NCI-H2107 treated with DMSO at 0.1 percent for 48 hours (cell line): ENCODE measurements around the gene BAZ1B.
"Not testable (repeated sequence)": the region's sequence is repeated elsewhere in the genome, so short reads cannot be mapped to it uniquely, and the experiment has no call there.

Source experiments
- DNase-seq: peaks from one replicate; lab custom pipeline; 2025; ENCODE audit not compliant: unreplicated experiment; lab: John Stamatoyannopoulos, UW

BAZ1B gene

DNA sequence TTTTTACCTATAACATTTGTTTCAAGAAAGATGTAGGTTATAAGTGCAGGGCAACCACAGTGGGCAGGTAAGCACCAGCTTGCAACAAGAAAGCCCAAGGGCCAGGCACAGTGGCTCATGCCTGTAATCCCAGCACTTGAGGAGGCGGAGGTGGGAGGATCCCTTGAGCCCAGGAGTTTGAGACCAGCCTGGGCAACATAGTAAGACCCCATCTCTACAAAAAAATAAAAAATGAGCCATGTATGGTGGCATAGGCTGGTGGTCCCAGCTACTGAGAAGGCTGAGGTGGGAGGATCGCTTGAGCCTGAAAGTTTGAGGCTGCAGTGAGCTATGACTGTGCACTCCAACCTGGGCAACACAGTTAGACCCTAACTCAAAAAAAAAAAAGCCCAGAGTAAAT lies 22.6 kb upstream of the BAZ1B start:
- DNase-seq: no peak

DNA sequence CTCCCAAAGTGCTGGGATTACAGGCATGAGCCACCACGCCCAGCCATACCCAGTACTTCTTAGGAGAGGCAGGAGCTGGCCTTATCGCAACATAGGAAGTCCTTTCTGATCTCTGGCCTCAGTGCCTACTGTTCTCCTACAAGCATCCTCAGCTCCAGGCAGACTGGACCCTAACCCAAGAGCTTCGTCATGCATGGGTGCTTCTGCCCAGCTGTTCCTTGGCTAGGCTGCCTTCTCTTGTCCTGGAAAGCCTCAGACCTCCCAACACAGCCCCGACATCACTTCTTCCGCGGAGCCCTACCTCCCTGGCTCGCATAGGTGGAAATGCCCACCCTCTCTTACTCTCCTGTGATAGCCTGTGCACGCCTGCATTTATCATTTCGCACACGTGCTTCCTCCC lies 19.6 kb upstream of the BAZ1B start:
- DNase-seq: no peak

DNA sequence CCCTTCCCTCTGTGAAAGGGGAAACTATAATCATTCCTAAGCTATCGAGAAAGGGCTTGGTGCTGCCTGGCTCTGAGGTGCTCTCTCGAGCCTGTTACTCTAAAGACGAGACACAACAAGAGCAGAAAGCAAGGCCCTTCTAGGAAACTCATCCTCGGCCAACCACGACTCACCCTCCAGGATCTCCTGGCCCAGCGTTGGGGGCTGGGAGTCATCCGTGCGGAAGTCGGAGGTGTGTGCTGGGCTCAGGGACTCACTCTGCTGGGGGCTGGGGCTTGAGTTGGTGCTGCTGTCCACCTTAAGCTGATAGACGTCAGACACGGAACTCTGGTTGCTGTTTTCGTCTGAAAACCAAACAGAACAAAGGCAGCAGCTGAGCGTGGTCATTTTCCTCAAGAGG lies 17.6 kb upstream of the BAZ1B start:
- DNase-seq: no peak

GRCh38 chr7:73538510-73538909 lies 16.4 kb upstream of the BAZ1B start:
- not testable (repeated sequence) for DNase-seq

GRCh38 chr7:73537051-73537450 lies 15.0 kb upstream of the BAZ1B start:
- no peak for DNase-seq

DNA sequence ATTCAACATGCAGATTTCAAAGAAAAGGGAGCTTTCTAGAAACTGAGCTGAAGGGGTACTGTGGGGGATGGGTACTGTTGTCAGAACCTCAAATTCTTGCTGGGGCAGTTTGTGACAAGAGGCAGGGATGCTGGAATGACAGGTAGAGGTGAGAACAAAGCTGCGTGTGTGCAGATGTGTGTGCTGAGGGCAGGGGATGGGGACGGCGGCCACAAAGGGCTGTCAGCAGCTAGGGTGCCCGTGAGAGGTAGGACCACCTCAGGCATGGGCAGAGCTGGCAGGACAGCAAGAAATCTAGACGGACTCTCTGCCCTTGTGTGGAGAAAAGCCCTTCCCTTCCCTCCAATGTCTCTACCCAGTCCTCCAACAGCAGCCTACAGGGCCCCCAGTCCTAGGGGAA lies 14.4 kb upstream of the BAZ1B start:
- DNase-seq: no peak

GRCh38 chr7:73535918-73536317 lies 13.8 kb upstream of the BAZ1B start:
- DNase-seq: not testable (repeated sequence)

GRCh38 chr7:73533742-73534141 lies 11.6 kb upstream of the BAZ1B start:
- no peak for DNase-seq

GRCh38 chr7:73532224-73532623 lies 10.1 kb upstream of the BAZ1B start:
- DNase-seq: no peak

- no peak for DNase-seq
These were observed 8.7 kb upstream of the BAZ1B start for GRCh38 chr7:73530800-73531199.

DNA sequence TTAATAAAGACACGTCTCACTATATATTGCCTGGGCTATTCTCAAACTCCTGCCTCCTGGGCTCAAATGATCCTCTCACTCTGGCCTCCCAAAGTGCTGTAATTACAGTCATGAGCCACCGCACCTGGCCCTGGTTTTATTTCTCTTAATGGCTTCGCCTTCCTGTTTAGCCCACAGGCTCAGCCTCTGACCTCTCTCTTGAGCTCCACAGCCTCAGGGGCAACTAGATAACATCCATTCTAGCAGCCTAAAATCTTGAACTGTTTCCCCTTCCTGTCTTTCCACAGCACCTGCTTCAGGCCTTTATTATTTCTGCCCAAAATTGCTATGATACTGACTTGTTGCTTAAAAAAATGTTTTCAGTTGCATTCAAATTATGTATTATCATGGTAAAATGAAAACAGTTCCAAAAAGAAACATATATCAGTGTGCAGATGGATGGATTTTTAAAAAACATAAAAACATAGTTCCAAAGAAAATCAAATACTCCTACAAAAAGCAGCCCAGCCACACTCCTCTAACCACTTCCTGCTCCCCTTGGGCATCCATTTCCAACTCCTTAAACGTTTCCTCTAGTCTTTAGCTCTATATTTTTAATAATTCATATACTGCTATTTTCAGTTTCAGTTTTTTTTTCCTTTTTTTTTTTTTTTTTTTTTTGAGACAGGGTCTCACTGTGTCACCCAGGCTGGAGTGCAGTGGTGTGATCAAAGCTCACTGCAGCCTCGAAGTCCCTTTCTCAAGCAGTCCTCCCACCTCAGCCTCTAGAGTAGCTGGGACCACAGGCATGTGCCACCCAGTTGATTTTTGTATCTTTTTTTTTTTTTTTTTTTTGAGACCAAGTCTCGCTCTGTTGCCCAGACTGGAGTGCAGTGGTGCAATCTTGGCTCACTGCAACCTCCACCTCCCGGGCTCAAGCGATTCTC lies 5.1 kb upstream of the BAZ1B start:
- DNase-seq: peak; percentile 32

DNA sequence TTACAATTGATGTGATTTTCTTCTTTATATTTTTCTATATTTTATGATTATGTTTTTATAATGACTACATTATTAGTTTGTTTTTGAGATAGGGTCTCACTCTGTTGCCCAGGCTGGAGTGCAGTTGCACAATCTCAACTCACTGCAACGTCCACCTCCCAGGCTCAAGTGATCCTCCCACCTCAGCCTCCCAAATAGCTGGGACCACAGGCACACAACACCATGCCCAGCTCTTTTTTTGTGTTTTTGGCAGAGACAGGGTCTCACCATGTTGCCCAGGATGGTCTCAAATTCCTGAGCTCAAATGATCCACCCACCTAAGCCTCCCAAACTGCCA lies 4.0 kb upstream of the BAZ1B start:
- DNase-seq: not testable (repeated sequence)

DNA sequence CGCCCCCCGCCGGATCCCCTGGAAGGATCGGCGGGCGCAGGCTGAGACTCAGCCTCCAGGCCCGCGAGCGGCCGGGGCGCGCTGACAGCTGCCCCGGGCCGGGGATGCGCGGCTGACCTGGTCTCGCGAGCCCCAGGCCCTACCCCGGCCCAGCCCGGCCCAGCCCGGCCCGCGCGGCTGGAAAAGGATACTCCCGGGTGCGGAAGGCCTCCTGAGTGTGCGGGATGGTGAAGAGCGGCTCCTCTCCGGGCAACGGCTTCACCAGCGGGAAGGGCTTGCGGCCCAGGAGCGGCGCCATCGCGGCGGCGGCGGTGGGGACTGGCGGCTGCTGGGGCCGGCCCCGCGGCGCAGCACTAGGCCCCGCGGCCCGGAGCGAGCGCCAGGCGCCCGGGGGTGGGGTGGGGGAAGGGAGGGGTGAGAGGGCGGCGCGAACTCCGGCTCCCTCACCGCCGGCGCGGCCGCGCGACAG lies 423 bp downstream of the BAZ1B start:
- DNase-seq: no peak

- peak; percentile 15 for DNase-seq
These were observed 1.1 kb downstream of the BAZ1B start for GRCh38 chr7:73520673-73521635.

DNA sequence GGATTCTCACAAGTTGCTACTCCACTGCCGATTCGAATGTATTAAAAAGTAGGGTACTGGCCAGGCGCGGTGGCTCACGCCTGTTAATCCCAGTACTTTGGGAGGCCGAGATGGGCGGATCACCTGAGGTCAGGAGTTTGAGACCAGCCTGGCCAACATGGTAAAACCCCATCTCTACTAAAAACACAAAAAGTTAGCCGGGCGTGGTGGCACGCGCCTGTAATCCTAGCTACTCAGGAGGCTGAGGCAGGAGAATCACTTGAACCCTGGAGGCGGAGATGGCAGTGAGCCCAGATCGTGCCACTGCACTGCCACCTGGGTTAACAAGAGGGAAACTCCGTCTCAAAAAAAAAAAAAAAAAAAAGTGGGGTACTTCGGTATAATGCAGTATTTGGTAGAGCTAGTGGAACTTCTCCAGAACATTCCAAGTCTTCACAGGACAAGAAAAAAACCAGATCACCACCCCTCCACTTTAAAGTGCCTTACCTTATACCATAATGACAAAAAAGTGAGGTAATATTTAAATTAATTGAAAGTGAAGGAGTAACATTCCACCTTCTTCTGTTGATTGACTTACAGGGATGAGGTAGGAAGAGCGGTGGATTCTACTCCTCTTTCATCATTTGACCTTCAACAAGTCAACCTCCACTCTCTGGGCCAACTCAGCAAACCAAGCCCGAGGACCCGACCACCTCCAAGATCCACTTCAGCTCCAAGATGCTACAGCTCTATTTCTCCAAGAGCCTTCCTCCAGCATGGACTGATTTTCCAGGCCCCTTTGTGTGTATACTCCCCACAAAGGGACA lies 2.0 kb downstream of the BAZ1B start:
- DNase-seq: no peak

DNA sequence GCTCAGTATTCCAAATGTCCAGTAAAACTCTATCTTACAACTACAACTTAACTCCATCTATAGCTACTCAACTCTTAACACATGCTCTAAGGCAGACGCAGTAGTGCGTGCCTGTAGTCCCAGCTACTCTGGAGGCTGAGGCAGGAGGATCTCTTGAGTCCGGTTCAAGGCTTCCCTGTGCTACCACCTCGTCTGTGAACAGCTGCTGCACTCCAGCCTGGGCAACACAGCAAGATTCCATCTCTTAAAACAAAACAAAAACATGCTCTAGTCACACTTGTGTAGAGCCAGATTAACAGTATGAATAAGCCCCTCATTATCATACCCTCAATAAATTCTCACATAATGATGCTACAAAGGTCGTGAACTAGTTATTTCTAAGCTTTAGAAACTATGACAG lies 3.6 kb downstream of the BAZ1B start:
- DNase-seq: no peak

- DNase-seq: no peak
These were observed 4.7 kb downstream of the BAZ1B start for GRCh38 chr7:73517241-73517995.

- no peak for DNase-seq
These were observed 6.9 kb downstream of the BAZ1B start for GRCh38 chr7:73515178-73515577.

- DNase-seq: no peak
These were observed 9.9 kb downstream of the BAZ1B start for GRCh38 chr7:73512018-73512780.

- DNase-seq: no peak
These were observed 12.6 kb downstream of the BAZ1B start for GRCh38 chr7:73509463-73509862.
